ENCODE results near the gene HLA-B.
"Not testable (repeated sequence)": the region's sequence is repeated elsewhere in the genome, so short reads cannot be mapped to it uniquely, and the experiment has no call there.

Gene HLA-B

GRCh38 chr6:31377029-31377428 lies 20.1 kb upstream of the HLA-B start:
- ChIA-PET POLR2A (interaction anchor here (0.6 kb wide), 1 partner anchor 98 kb away, joined by 3 read pairs; no protein-coding TSS in a partner anchor), CTCF (interaction anchor here (0.6 to 2.1 kb wide), 3 partner anchors 11 to 291 kb away, joined by 3 to 7 read pairs (median 4); no protein-coding TSS in a partner anchor)
- DNase-seq (ENCODE audit: extremely low spot score), result no peak
- TF ChIP-seq ELF4 (IDR thresholded peaks at IDR 0.05) (no peak), ZNF384 (IDR thresholded peaks at IDR 0.05) (no peak), FOXK2 (IDR thresholded peaks at IDR 0.05) (no peak), SUZ12 (IDR thresholded peaks at IDR 0.05) (no peak), FOXM1 (IDR thresholded peaks at IDR 0.05; ENCODE audit: borderline replicate concordance) (no peak), SP1 (IDR thresholded peaks at IDR 0.05) (no peak), TARDBP (IDR thresholded peaks at IDR 0.05) (no peak), FOXA1 (IDR thresholded peaks at IDR 0.05) (no peak), L3MBTL2 (conservative IDR thresholded peaks at IDR 0.05) (no peak), HDGF (IDR thresholded peaks at IDR 0.05; ENCODE audit: borderline replicate concordance) (no peak), CTBP1 (IDR thresholded peaks at IDR 0.05; ENCODE audit: borderline replicate concordance) (no peak), BHLHE40 (IDR thresholded peaks at IDR 0.05; ENCODE audit: borderline replicate concordance) (no peak), ARNT (IDR thresholded peaks at IDR 0.05) (no peak)

- no peak for TF ChIP-seq NFRKB (IDR thresholded peaks at IDR 0.05)
- no peak for TF ChIP-seq L3MBTL2 (conservative IDR thresholded peaks at IDR 0.05)
- TF ChIP-seq SP1 (IDR thresholded peaks at IDR 0.05), result no peak
- no peak for TF ChIP-seq TARDBP (IDR thresholded peaks at IDR 0.05)
- TF ChIP-seq BHLHE40 (IDR thresholded peaks at IDR 0.05; ENCODE audit: borderline replicate concordance), result no peak
- no peak for TF ChIP-seq CTBP1 (IDR thresholded peaks at IDR 0.05; ENCODE audit: borderline replicate concordance)
- TF ChIP-seq PKNOX1 (IDR thresholded peaks at IDR 0.05), result no peak
- no peak for TF ChIP-seq FOXA1 (IDR thresholded peaks at IDR 0.05)
- ChIA-PET POLR2A (no interaction called here), CTCF (interaction anchor here (0.7 to 1.7 kb wide), 3 partner anchors 9 to 862 kb away, joined by 3 to 11 read pairs (median 4); no protein-coding TSS in a partner anchor)
- no peak for DNase-seq (ENCODE audit: extremely low spot score)
Observed at GRCh38 chr6:31375699-31376098, 18.7 kb upstream of the HLA-B start.

- ChIA-PET CTCF (interaction anchor here (1.6 kb wide), 1 partner anchor 177 kb away, joined by 4 read pairs; no protein-coding TSS in a partner anchor), POLR2A (interaction anchor here (0.7 kb wide), 1 partner anchor 21 kb away, joined by 3 read pairs; no protein-coding TSS in a partner anchor)
- DNase-seq (ENCODE audit: extremely low spot score), result not testable (repeated sequence)
Observed at GRCh38 chr6:31374118-31374517, 17.1 kb upstream of the HLA-B start.

GRCh38 chr6:31368461-31368860 lies 11.5 kb upstream of the HLA-B start:
- CTCF ChIA-PET, result no interaction called here

GRCh38 chr6:31366693-31367470 lies 9.9 kb upstream of the HLA-B start:
- ChIA-PET CTCF (interaction anchor here (0.6 to 1.2 kb wide), 16 partner anchors 9 to 738 kb away, joined by 3 to 20 read pairs (median 4); no protein-coding TSS in a partner anchor), POLR2A (interaction anchor here (0.6 to 1.4 kb wide), 5 partner anchors 56 to 208 kb away, joined by 3 to 12 read pairs (median 4); partner anchors contain the start of gene TCF19)
- TF ChIP-seq ELF4 (IDR thresholded peaks at IDR 0.05) (no peak), CTBP1 (IDR thresholded peaks at IDR 0.05; ENCODE audit: borderline replicate concordance) (no peak), FOXM1 (IDR thresholded peaks at IDR 0.05; ENCODE audit: borderline replicate concordance) (no peak), LEF1 (IDR thresholded peaks at IDR 0.05; ENCODE audit: borderline replicate concordance) (no peak), FOXK2 (IDR thresholded peaks at IDR 0.05) (no peak), TARDBP (IDR thresholded peaks at IDR 0.05) (no peak), PKNOX1 (IDR thresholded peaks at IDR 0.05) (peak; percentile 74), NFRKB (IDR thresholded peaks at IDR 0.05) (no peak), HDGF (IDR thresholded peaks at IDR 0.05; ENCODE audit: borderline replicate concordance) (0 out of 2 replicates have a peak, but pooled peaks have one; percentile 33)
- peak; percentile 90 for DNase-seq (ENCODE audit: extremely low spot score)

More at GRCh38 chr6:31368461-31368860, 11.5 kb upstream of the HLA-B start:
- TF ChIP-seq ZNF384 (IDR thresholded peaks at IDR 0.05), result no peak
- TF ChIP-seq SP1 (IDR thresholded peaks at IDR 0.05), result no peak
- no peak for TF ChIP-seq FOXA1 (IDR thresholded peaks at IDR 0.05)
- POLR2A ChIA-PET, result interaction anchor here (0.7 kb wide), 1 partner anchor 171 kb away, joined by 3 read pairs; no protein-coding TSS in a partner anchor
- DNase-seq (ENCODE audit: extremely low spot score), result no peak

- POLR2A ChIA-PET, result interaction anchor here (1.4 kb wide), 1 partner anchor 169 kb away, joined by 12 read pairs; no protein-coding TSS in a partner anchor
- CTCF ChIA-PET, result interaction anchor here (0.6 to 1.5 kb wide), 7 partner anchors 10 to 168 kb away, joined by 3 to 11 read pairs (median 5); no protein-coding TSS in a partner anchor
- no peak for DNase-seq (ENCODE audit: extremely low spot score)
- TF ChIP-seq HDGF (IDR thresholded peaks at IDR 0.05; ENCODE audit: borderline replicate concordance) (no peak), SP1 (IDR thresholded peaks at IDR 0.05) (no peak), L3MBTL2 (conservative IDR thresholded peaks at IDR 0.05) (no peak), CTBP1 (IDR thresholded peaks at IDR 0.05; ENCODE audit: borderline replicate concordance) (no peak), BHLHE40 (IDR thresholded peaks at IDR 0.05; ENCODE audit: borderline replicate concordance) (no peak), SUZ12 (IDR thresholded peaks at IDR 0.05) (no peak)
Observed at GRCh38 chr6:31365864-31366263, 8.9 kb upstream of the HLA-B start.

- POLR2A ChIA-PET, result no interaction called here
Observed at GRCh38 chr6:31363811-31364210, 6.8 kb upstream of the HLA-B start.

More at GRCh38 chr6:31363811-31364210, 6.8 kb upstream of the HLA-B start:
- no peak for TF ChIP-seq FOXA1 (IDR thresholded peaks at IDR 0.05)
- CTCF ChIA-PET, result interaction anchor here (1.1 kb wide), 1 partner anchor 161 kb away, joined by 3 read pairs; no protein-coding TSS in a partner anchor
- DNase-seq (ENCODE audit: extremely low spot score), result no peak
